PC-3 (cell line): ENCODE measurements around the gene ACTL9. TPM values are rescaled to one million over a fixed set of nuclear protein-coding genes. Genes with fewer than 3 reads are reported as not detected.
"Not testable (repeated sequence)": the region's sequence is repeated elsewhere in the genome, so short reads cannot be mapped to it uniquely, and the experiment has no call there.

Source experiments
- ATAC-seq: fragments of 200-7000 bp; cut with Tn5 transposase; 2 replicates; pipeline ENCODE4 v1.9.1; 2020; ENCODE audit warnings: mild to moderate bottlenecking, moderate library complexity
- Bru-seq: library from RNA; stranded (reverse); fragments of 400-500 nt; gene quantifications from one replicate; lab custom pipeline; 2021; lab: Mats Ljungman, UMichigan
- BruChase-seq, 2 experiments: library from RNA; stranded (reverse); fragments of 400-500 nt; gene quantifications; one replicate each; lab custom pipeline; 2021; lab: Mats Ljungman, UMichigan
- BruUV-seq: library from RNA; stranded (reverse); fragments of 400-500 nt; replicated peaks from 2 replicates; lab custom pipeline; 2021; lab: Mats Ljungman, UMichigan
- CTCF ChIA-PET: fragments of 300-600 bp; sonication (Branson Sonifier 250); formaldehyde crosslinking; loops from one replicate; lab custom pipeline; 2022; ENCODE audit warnings: antibody characterized with exemption; lab: Charles Lee
- POLR2A ChIA-PET: fragments of 300-600 bp; sonication (Branson Sonifier 250); formaldehyde crosslinking; loops from one replicate; lab custom pipeline; 2022; ENCODE audit warnings: antibody characterized with exemption; ENCODE audit not compliant: unreplicated experiment; lab: Charles Lee
- DNase-seq: peaks from one replicate; pipeline ENCODE4 v3.0.0-alpha.2; 2015
- H2AFZ ChIP-seq: fragments of 300-600 bp; sonication (generic); 2 replicates; pipeline ENCODE4 v1.6.0; 2016; ENCODE audit warnings: antibody characterized with exemption, low read length
- H3F3A ChIP-seq: fragments of 300-600 bp; sonication (generic); one replicate; pipeline ENCODE4 v1.6.0; 2017; ENCODE audit warnings: antibody characterized with exemption, low read length, control low read depth, mild to moderate bottlenecking; ENCODE audit not compliant: unreplicated experiment
- H3K27ac ChIP-seq: fragments of 300-600 bp; sonication (generic); 2 replicates; pipeline ENCODE4 v1.5.1; 2016; ENCODE audit warnings: mild to moderate bottlenecking, low read length
- H3K27me3 ChIP-seq: fragments of 300-600 bp; sonication (generic); 2 replicates; pipeline ENCODE4 v1.6.1; 2016; ENCODE audit warnings: low read length, mixed read lengths
- H3K36me3 ChIP-seq: fragments of 300-600 bp; sonication (generic); 2 replicates; pipeline ENCODE4 v1.6.1; 2016; ENCODE audit warnings: low read depth, mixed run types, low read length, mixed read lengths
- H3K4me1 ChIP-seq: fragments of 300-600 bp; sonication (generic); 2 replicates; pipeline ENCODE4 v1.5.1; 2016; ENCODE audit warnings: low read length; ENCODE audit not compliant: insufficient read depth
- H3K4me2 ChIP-seq: fragments of 300-600 bp; sonication (generic); 2 replicates; pipeline ENCODE4 v1.6.0; 2016; ENCODE audit warnings: low read length
- H3K4me3 ChIP-seq: fragments of 300-600 bp; sonication (generic); 2 replicates; pipeline ENCODE4 v1.5.1; 2016; ENCODE audit warnings: mild to moderate bottlenecking, low read length, mixed read lengths
- H3K79me2 ChIP-seq: fragments of 300-600 bp; sonication (generic); 2 replicates; pipeline ENCODE4 v1.6.1; 2017; ENCODE audit warnings: low read length, mixed read lengths
- H3K9ac ChIP-seq: fragments of 300-600 bp; sonication (generic); 2 replicates; pipeline ENCODE4 v1.6.0; 2016; ENCODE audit warnings: mild to moderate bottlenecking, low read length
- H3K9me2 ChIP-seq: fragments of 300-600 bp; sonication (generic); replicated peaks from 2 replicates; pipeline ENCODE4 v1.6.1; 2016; ENCODE audit warnings: mixed run types, low read length, mixed read lengths
- H3K9me3 ChIP-seq: fragments of 300-600 bp; sonication (generic); 2 replicates; pipeline ENCODE4 v1.6.1; 2016; ENCODE audit warnings: low read length, mixed read lengths
- H4K20me1 ChIP-seq: fragments of 300-600 bp; sonication (generic); 2 replicates; pipeline ENCODE4 v1.6.1; 2016; ENCODE audit warnings: low read length, mixed read lengths
- EZH2 ChIP-seq: fragments of 300-600 bp; sonication (generic); IDR thresholded peaks from one replicate; pipeline ENCODE4 v1.6.1; 2017; ENCODE audit warnings: antibody characterized with exemption, mild to moderate bottlenecking, low read length; ENCODE audit not compliant: unreplicated experiment
- EZH2phosphoT487 ChIP-seq: fragments of 300-600 bp; sonication (generic); IDR thresholded peaks from 2 replicates; pipeline ENCODE4 v1.6.1; 2018; ENCODE audit warnings: mild to moderate bottlenecking, antibody characterized with exemption, low read length, borderline replicate concordance
- intact Hi-C: fragments of 100-400 bp; cut with micrococcal nuclease; formaldehyde crosslinking; loops from 2 replicates; pipeline ENCODE4 v1.9.0; 2023
- long read RNA-seq: library from polyadenylated mRNA; unstranded; transcript quantifications from one replicate; pipeline ENCODE4 v2.0.0, GENCODE V29; 2021; ENCODE audit not compliant: unreplicated experiment
- total RNA-seq: library from RNA; depleted of rRNA; stranded (reverse); fragments of >200 nt; gene quantifications from 2 replicates; pipeline ENCODE4 v1.2.3, GENCODE V29; 2014; rRNA removed
- TF ChIP-seq, protein P1 (sequence below): fragments of 300-600 bp; sonication (generic); conservative IDR thresholded peaks from 2 replicates; pipeline ENCODE4 v1.5.1; 2017; ENCODE audit warnings: antibody characterized with exemption, low read depth, mild to moderate bottlenecking, low read length

ACTL9 gene, protein sequence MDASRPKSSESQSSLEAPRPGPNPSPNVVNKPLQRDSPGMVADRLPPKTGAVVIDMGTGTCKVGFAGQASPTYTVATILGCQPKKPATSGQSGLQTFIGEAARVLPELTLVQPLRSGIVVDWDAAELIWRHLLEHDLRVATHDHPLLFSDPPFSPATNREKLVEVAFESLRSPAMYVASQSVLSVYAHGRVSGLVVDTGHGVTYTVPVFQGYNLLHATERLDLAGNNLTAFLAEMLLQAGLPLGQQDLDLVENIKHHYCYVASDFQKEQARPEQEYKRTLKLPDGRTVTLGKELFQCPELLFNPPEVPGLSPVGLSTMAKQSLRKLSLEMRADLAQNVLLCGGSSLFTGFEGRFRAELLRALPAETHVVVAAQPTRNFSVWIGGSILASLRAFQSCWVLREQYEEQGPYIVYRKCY
- not detected in 2 replicates for total RNA-seq
- Bru-seq, nascent RNA, result not detected
- not detected for BruChase-seq, experiment 1, labeled RNA remaining after a 6-hour chase
- BruChase-seq, experiment 2, labeled RNA remaining after a 2-hour chase, result not detected
- long read RNA-seq, result 0 reads

DNA sequence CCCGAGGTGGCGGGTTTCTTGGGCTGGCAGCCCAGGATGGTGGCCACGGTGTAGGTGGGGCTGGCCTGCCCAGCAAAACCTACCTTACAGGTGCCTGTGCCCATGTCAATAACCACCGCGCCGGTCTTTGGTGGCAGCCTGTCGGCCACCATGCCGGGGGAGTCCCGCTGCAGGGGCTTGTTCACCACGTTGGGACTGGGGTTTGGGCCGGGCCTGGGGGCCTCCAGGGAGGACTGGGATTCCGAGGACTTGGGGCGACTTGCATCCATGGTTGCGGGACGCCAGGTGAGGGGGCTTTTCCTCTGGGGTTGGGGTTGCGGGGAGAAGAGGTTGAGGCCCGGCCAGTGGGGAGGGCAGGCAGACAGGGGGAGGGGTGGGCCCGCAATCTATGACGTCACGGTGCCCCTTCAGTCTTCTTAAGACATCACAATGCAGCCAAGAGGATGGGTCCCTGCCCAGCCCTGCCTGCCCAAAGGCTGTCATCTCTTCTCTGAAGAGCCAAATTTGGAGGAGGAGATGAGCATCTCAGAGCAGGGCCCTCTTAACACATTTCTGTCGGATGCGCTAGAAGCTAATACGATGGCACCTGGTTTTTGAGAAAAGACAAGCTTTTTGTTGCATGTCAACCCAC lies at the start of gene ACTL9:
Gene ACTL9 (minus strand): TSS at position 363 of the 631 bp plus-strand sequence. CDS start 94 bp downstream, at position 269.
- ChIA-PET CTCF (interaction anchor here (0.6 kb wide), 1 partner anchor 391 kb away, joined by 10 read pairs; no protein-coding TSS in a partner anchor), POLR2A (no interaction called here)
- Histone ChIP-seq H3K4me2 (no peak within 1 kb of the TSS), H3K79me2 (no peaks in the 10 kb centered on the region), H3K4me3 (no peak within 1 kb of the TSS), H3K9me2 (no peaks in the 10 kb centered on the region), H3K4me1 (no peaks in the 10 kb centered on the region), H3K9ac (no peak within 1 kb of the TSS), H2AFZ (no peak within 1 kb of the TSS), H3K27ac (no peak within 1 kb of the TSS), H4K20me1 (no peaks in the 10 kb centered on the region), H3K9me3 (no peaks in the 10 kb centered on the region), H3K36me3 (no peaks in the 10 kb centered on the region), H3F3A (no peaks in the 10 kb centered on the region), H3K27me3 (peaks cover 16% of the 10 kb centered on the region)
- intact Hi-C loops, result no loop called here
- no peak for TF ChIP-seq EZH2
- TF ChIP-seq, protein P1, sequence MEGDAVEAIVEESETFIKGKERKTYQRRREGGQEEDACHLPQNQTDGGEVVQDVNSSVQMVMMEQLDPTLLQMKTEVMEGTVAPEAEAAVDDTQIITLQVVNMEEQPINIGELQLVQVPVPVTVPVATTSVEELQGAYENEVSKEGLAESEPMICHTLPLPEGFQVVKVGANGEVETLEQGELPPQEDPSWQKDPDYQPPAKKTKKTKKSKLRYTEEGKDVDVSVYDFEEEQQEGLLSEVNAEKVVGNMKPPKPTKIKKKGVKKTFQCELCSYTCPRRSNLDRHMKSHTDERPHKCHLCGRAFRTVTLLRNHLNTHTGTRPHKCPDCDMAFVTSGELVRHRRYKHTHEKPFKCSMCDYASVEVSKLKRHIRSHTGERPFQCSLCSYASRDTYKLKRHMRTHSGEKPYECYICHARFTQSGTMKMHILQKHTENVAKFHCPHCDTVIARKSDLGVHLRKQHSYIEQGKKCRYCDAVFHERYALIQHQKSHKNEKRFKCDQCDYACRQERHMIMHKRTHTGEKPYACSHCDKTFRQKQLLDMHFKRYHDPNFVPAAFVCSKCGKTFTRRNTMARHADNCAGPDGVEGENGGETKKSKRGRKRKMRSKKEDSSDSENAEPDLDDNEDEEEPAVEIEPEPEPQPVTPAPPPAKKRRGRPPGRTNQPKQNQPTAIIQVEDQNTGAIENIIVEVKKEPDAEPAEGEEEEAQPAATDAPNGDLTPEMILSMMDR, result 0 out of 2 replicates have a peak, but pooled peaks have one; percentile 6
- BruUV-seq, result no TSS peak
- ATAC-seq (no peak), DNase-seq (no peak)

DNA sequence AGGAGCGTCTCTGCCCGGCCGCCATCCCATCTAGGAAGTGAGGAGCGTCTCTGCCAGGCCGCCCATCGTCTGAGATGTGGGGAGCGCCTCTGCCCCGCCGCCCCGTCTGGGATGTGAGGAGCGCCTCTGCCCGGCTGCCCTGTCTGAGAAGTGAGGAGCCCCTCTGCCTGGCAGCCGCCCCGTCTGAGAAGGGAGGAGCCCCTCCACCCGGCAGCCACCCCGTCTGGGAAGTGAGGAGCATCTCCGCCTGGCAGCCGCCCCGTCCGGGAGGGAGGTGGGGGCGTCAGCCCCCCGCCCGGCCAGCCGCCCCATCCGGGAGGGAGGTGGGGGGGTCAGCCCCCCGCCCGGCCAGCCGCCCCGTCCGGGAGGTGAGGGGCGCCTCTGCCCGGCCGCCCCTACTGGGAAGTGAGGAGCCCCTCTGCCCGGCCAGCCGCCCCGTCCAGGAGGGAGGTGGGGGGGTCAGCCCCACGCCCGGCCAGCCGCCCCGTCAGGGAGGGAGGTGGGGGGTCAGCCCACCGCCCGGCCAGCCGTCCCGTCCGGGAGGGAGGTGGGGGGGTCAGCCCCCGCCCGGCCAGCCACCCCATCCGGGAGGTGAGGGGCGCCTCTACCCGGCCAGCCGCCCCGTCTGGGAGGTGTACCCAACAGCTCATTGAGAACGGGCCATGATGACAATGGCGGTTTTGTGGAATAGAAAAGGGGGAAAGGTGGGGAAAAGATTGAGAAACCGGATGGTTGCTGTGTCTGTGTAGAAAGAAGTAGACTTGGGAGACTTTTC lies 40.9 kb upstream of the ACTL9 start:
- BruUV-seq, H3K9me3 ChIP-seq, H3K4me2 ChIP-seq, H3K36me3 ChIP-seq, intact Hi-C loops, CTCF ChIA-PET, H3K4me3 ChIP-seq, H3K4me1 ChIP-seq, ATAC-seq, H2AFZ ChIP-seq, H3K79me2 ChIP-seq, POLR2A ChIA-PET, H3K27ac ChIP-seq, H3F3A ChIP-seq, H3K9me2 ChIP-seq, DNase-seq, H4K20me1 ChIP-seq, H3K9ac ChIP-seq: not testable (repeated sequence)
- peaks cover 18% of the 10 kb centered on the region; the same call in 1 of the 2 replicates for H3K27me3 ChIP-seq

DNA sequence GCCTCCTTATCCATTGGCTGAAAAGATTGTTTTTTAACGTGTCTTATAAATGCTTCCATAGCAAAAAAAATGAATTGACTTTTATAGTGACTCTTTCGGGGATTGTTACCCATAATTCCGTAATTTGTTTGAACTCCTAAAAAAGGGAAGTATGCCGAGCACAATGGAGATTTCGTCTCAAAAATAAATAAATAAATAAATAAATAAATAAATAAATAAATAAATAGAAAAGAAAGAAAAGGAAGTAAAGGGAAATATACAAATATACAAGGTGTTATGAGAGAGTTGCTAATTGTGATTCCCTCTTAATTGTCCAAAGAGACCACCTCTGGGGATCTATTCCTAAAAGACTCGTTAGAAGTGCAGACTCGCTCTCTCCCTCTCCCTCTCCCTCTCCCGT lies 39.8 kb upstream of the ACTL9 start:
- H3K36me3 ChIP-seq, result no peaks in the 10 kb centered on the region
- no peaks in the 10 kb centered on the region for H3K4me1 ChIP-seq
- H3K27ac ChIP-seq, result no peak overlapping the region
- no peaks in the 10 kb centered on the region for H3K79me2 ChIP-seq
- TF ChIP-seq, protein P1, result no peak
- TF ChIP-seq EZH2 (no peak), EZH2phosphoT487 (no peak)
- intact Hi-C loops, result no loop called here
- no peaks in the 10 kb centered on the region for H4K20me1 ChIP-seq
- no TSS peak for BruUV-seq
- no peaks in the 10 kb centered on the region for H3K9me3 ChIP-seq
- ATAC-seq (no peak), DNase-seq (no peak)
- H3F3A ChIP-seq, result no peaks in the 10 kb centered on the region
- POLR2A ChIA-PET, result no interaction called here
- no peak overlapping the region for H3K4me2 ChIP-seq
- H3K9ac ChIP-seq, result no peak overlapping the region
- H2AFZ ChIP-seq, result no peak overlapping the region
- CTCF ChIA-PET, result no interaction called here
- H3K9me2 ChIP-seq, result no peaks in the 10 kb centered on the region
- H3K4me3 ChIP-seq, result no peak overlapping the region
- H3K27me3 ChIP-seq, result peaks cover 16% of the 10 kb centered on the region
